LHCN-M2 (cell line): ENCODE data around the gene AOPEP. TPM values are rescaled to one million over a fixed set of nuclear protein-coding genes. Genes with fewer than 3 reads are reported as not detected.

Experiments
- DNase-seq: peaks from one replicate; pipeline ENCODE4 v3.0.0-alpha.2; 2012; ENCODE audit warnings: low read depth
- total RNA-seq: library from RNA; depleted of rRNA; stranded (reverse); fragments of >200 nt; gene quantifications from 2 replicates; pipeline ENCODE4 v1.2.3, GENCODE V29; 2014

The AOPEP gene
- total RNA-seq, 1 experiment from 2014 or later, result 114 TPM

GRCh38 chr9:94913550-94913949 lies 187.1 kb downstream of the AOPEP start:
- no peak for DNase-seq

- no peak for DNase-seq
Observed at GRCh38 chr9:94915476-94916450, 189.3 kb downstream of the AOPEP start.

GRCh38 chr9:94916956-94917355 lies 190.5 kb downstream of the AOPEP start:
- no peak for DNase-seq

- no peak for DNase-seq
Observed at GRCh38 chr9:94918038-94918753, 191.7 kb downstream of the AOPEP start.

GRCh38 chr9:94919376-94920098 lies 193.0 kb downstream of the AOPEP start:
- no peak for DNase-seq

- DNase-seq, result peak; percentile 75
Observed at GRCh38 chr9:94920420-94921091, 194.1 kb downstream of the AOPEP start.

- DNase-seq, result peak; percentile 81
Observed at GRCh38 chr9:94921092-94921471, 194.6 kb downstream of the AOPEP start.

- DNase-seq, result no peak
Observed at GRCh38 chr9:94921656-94922055, 195.2 kb downstream of the AOPEP start.

GRCh38 chr9:94922098-94922607 lies 195.7 kb downstream of the AOPEP start:
- DNase-seq, result peak; percentile 98

GRCh38 chr9:94922691-94923107 lies 196.2 kb downstream of the AOPEP start:
- DNase-seq, result no peak

- no peak for DNase-seq
Observed at GRCh38 chr9:94923326-94924089, 197.0 kb downstream of the AOPEP start.

GRCh38 chr9:94925751-94926430 lies 199.4 kb downstream of the AOPEP start:
- DNase-seq, result no peak

GRCh38 chr9:94926431-94926800 lies 199.9 kb downstream of the AOPEP start:
- no peak for DNase-seq

GRCh38 chr9:94927048-94927761 lies 200.7 kb downstream of the AOPEP start:
- no peak for DNase-seq

- DNase-seq, result no peak
Observed at GRCh38 chr9:94927762-94928670, 201.5 kb downstream of the AOPEP start.

- DNase-seq, result no peak
Observed at GRCh38 chr9:94928691-94929368, 202.3 kb downstream of the AOPEP start.

GRCh38 chr9:94929369-94929756 lies 202.9 kb downstream of the AOPEP start:
- DNase-seq, result no peak
